ENCODE results near the gene SF3B2.
A peak's percentile ranks its signal among the peaks of the same experiment; 100 is the strongest.

Gene SF3B2

DNA sequence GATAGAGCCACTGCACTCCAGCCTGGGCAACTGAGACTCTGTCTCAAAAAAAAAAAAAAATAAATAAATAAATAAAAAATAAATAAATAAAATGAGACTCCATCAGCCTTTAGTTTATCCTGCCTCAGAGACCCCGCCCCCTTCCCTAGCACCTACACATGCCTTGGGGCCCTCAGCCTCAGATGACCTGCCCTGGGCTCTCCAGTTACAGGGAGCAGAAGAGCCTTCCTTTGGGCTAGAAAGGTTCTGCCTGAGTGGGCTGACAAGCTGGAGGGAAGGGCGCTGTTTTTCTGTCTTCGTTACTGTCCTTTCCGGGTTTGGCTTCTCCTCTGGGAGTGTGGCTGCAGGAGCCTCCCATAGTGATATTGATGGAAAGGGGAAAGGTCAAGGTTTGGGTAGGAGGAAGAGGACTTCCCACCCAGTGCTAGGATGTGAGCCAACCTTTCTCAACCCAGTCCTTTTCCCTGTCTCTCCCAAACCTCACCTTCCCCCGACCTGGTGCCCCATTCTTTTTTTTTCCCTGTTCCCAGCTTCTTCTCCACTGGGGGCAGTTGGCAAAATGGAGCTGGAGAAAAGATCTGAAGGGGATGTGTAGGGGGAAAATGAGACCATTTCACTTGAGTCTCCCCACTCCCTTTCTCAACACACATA, 1.5 kb upstream of the SF3B2 start:
- DNase-seq: no peak

DNA sequence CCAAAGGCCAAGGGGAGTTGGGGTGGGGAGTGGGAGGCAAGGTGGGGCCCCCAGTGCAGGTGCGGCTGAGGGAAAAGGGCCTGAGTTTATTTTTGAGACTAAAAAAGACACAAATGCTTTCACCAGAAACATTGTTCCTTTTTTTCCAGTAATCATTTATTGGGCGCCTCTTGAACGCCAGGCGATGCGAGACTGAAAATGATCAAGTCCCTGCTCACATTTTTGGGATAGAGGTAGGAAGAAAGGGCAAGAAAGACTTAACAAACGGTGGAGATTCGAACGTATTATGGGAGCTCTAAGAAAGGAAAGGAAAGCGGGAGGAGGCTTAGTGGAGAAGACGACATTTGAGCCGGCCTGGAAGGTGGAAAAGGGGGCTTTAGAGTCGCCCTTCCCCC, 796 bp upstream of the SF3B2 start:
- DNase-seq: no peak

DNA sequence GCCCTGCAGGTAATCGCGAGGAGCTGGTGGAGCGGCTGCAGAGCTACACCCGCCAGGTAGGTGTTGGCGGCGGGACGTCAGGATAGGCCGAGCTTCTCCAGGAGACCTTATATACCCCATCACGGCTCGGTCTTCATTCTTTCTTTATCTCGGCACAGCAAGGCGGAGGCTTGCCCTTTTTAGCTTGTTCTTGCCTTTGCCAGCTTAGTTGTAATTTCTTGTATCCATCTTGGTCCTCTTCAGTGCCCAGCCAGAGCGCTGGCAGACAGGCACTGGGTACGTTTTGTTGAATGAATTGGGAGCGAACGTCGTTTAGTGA, 459 bp downstream of the SF3B2 start:
- DNase-seq: no peak

DNA sequence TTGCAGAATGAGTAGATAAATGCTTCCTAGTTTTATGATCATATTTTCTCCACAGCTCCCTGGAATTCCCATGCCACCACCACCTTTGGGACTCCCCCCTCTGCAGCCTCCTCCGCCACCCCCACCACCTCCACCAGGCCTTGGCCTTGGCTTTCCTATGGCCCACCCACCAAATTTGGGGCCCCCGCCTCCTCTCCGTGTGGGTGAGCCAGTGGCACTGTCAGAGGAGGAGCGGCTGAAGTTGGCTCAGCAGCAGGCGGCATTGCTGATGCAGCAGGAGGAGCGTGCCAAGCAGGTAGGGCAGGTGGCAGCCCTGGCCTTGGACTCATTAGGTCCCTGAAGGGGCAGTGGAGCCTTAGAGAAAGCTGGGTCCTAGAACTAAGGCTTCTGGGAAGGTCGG, 2.9 kb downstream of the SF3B2 start:
- no peak for DNase-seq

DNA sequence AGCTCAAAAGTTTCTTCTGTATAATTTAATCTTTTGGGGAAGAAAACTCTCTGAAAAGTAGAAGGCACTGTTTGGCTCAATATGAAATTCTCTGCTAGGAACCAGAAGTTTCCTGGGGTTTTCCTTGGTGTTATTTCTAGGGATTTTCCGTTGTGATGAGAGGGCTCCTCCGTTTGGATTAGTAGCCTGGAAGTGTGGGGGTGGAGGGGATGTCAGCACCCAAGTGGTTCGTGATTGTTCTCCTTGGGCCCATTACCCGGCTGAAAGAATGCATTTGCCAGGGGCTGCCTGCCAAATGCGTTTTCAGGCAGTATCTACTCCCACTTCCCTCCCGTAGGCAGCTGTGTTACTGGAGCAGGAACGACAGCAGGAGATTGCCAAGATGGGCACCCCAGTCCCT, 4.3 kb downstream of the SF3B2 start:
- DNase-seq: no peak

DNA sequence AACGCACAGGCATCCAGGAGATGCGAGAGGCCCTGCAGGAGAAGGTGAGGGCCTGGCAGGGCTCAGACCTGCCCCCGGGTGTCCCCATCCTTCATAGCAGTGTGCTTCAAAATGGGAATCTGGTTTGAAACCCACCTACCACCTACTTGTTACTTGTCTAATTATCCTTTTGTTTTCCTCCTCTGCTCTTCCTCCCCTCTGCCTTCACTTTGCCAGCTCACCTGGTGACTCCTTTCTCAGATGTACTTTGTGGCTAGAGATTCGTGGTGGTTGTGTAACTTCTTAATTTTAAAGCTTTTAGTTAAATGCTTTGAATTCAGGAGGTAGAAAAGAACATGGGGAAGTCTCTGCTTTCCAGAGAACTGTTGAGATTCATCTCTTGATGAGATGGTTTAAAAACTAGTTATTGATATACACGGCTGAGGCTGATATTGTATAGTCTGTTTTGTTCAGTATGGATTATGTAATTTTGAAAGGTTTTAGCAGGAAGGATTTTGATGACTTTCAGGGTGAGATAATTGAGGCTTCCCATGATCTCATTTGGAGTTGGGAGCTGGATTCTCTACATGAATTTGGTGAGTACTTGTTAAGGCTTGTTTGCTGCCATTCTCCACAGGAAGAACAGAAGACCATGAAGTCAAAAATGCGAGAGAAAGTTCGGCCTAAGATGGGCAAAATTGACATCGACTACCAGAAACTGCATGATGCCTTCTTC, 8.0 kb downstream of the SF3B2 start:
- no peak for DNase-seq

DNA sequence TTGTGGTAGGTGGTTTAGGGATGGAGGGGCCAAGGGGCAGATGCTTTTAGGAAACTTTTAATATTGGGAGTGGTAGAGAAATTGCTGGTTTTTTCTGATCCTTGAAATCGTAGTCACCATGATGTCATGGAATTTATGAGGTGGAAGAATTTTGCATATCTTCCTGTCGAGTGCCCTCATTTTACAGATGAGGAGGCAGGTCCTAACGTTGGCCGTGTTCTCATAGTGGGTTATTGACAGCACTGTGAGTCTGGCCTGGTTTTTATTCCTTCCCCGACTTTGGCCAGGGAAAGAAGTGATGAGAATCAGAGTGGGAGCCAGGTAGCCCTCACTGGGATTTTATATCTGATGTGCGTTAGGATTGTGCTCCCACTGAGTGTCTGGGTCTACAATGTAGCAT, 9.1 kb downstream of the SF3B2 start:
- no peak for DNase-seq

DNA sequence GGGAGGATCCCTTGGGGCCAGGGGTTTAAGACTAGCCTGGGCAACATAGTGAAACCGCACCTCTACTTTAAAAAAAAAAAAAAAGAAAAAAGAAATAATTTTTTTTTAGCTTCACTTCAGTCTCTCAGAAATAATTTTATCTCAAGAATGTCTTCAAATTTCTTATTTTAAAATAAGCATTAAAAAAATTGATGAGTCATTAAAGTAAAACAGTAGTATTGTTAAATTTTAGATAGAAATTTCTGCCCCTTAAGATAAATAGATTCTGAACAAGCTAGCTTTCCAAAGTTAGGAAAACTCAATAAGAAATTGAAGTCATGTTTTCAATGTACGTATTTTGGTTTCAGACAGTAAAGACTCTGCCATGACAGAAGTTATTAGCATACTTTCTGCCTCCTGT, 10.2 kb downstream of the SF3B2 start:
- no peak for DNase-seq

DNA sequence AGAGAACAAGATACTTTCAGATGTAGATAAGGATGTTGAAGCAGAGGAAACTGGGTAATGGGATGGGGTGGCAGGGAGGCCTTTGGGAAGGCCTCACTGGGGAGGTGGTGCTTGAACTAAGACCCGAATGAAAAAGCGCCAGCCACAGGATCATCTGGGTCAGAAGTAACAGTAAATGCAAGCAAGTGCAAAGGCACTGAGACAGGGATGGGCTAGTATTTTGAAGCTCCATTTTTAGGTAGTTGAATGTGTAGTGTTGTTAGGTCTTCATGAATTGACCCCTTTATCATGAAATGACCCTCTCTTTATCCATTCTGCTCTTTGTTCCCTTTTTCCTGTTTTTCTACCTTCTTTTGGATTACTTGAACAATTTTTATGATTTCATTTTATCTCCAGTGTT, 11.7 kb downstream of the SF3B2 start:
- DNase-seq: no peak

DNA sequence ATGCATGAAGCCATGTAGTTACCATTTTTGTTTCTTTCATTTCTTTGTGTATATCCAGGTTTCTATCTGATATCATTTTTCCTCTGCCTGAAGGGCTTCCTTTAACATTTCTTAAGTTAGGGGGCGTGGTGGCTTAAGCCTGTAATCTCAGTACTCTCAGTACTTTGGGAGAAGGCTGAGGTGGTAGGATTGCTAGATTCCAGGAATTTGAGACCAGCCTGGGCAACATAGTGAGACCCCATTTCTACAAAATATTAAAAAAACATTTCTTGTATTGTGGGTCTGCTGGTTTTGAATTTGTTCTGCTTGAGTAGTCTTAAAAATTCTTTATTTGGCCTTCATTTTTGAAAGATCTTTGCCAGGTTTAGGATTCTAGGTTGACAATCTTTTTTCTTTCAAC, 12.4 kb downstream of the SF3B2 start:
- no peak for DNase-seq

DNA sequence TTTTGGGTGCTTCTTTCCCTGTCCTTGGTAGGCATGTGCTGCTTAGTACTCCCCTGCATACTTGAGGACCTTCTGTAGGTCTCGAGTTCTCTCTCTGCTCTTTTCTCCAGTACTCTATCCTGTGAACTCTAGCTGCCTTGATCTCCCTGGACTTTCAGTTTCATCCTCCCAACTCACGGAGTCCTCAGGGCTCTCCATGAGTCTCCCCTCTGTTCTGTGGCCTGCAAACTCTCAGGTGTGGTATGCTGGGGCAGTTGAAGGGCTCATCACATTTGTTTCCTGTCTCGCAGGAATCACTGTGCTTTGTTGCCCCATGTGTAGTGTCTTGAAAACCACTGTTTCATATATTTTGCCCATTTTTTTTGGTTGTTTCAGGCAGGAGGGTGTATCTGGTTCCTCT, 14.6 kb downstream of the SF3B2 start:
- DNase-seq: no peak

DNA sequence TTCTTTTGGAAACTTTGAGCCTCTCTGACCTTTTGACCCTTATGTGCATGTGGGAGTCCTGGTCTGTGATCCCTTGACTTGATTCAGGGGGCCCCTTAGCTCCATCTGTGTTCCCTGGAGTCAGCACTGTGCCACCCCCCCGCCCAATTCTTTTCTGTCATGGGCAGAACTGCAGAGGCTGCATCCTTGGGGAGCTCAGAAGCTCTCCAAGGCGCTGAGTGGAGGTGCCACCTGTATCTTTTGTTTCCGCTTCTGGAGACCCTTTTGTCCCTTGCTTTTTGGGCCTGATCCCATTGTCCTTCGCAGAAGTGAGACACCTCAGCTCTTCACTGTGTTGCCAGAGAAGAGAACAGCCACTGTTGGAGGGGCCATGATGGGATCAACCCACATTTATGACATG, 15.5 kb downstream of the SF3B2 start:
- DNase-seq: no peak

DNA sequence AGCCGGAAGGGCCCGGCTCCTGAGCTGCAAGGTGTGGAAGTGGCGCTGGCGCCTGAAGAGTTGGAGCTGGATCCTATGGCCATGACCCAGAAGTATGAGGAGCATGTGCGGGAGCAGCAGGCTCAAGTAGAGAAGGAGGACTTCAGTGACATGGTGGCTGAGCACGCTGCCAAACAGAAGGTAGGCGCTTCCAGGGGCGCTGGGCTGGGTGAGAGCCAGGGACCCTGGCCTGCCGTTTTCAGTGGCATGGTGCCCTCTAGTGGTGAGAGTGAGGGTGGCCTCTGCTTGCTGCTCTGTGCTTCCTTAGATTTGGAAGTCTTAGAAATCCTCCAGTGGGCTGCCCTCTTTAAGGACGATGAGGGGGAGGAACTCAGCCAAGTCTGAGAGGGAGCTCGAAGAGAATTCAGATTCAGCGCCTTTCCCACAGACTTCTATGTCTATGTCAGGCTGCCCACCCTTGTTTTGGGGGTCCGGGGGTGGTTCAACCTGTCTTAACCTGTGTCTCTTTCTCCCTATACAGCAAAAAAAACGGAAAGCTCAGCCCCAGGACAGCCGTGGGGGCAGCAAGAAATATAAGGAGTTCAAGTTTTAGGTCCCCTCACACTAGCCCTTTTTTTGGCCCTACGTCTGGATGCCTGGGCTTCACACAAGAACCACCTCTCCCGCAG, 16.1 kb downstream of the SF3B2 start:
- peak; percentile 71 for DNase-seq

DNA sequence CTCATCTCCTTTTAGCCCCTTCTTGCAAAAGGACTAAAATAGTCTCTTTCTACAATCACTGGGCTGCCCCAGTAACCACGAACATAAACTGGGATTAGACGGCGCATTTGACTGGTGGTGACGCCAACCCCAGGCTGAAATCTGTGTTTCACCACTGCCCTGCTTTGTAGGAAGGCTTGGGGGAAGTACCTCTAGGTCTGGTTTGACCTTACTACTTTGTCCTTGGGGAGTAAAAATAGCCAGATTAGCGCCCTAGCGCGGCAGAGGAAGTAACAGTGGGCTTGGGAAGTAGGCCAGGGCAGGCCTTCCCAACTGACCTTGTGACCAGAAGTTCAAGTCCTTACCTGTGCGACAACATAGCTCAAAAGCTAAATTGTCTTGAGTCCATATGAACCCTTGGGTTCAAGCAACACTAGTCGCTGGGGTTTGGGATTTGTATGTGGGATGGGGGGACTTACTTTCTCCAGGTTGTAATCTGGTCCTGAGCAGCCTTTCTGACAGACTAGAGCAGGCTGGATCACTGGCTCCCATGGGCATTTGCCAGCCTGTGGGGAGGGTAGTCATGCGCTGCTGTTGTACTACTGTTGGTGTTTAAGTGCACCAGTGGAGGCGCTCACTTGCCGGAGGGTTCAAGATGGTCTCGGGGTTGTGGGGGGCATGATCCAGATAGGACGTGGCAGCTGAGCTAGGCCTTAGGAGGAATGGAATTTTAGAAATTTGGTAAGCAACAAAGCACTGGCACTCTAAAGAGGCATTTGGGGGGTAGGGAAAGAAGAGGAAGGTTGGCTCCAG, 17.0 kb downstream of the SF3B2 start:
- no peak for DNase-seq

DNA sequence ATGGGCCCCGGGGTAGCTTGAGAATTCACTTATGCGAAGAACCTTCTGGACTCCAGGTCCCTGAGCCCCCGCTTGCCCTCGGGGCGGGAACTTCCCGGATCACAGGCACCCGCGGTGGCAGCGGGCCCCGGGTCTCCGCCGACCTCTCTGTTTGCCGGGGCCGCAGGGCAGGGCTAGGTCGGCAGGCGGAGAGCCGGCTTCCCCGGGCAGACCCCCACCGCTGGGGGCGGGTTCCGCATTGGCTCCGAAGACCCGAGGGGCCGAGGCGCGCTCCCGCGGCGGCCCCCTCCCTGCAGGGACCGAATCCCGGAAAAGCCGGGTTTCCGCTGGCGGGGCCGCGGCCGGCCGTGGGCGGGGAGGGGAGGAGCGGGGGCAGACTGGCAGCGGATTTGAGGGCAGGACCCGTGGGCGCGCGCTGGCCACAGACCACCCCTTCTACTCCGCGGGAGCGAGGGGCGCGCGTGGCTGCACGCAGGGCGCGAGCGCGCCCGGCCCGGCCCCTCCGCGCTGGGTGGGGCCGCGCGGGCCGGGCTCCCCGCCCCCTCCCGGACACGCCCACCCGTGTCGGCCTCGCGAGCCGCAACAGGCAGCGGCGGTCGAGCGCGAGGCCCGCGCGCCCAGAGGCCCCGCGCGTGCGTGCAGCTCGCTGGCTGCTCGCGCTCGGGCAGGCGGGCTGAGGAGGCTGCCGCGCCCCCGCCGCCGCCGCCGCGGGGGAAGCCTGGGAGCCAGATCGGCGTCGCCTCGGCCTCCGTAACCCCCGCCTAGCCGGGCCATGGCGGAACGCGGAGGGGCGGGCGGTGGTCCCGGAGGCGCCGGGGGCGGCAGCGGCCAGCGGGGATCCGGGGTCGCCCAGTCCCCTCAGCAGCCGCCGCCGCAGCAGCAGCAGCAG, 17.8 kb downstream of the SF3B2 start, which contains the start of gene PACS1:
PACS1 (plus strand) TSS at position 558 of the 889 bp plus-strand sequence; CDS start at position 773, 215 bp downstream.
- peak; percentile 68 for DNase-seq

DNA sequence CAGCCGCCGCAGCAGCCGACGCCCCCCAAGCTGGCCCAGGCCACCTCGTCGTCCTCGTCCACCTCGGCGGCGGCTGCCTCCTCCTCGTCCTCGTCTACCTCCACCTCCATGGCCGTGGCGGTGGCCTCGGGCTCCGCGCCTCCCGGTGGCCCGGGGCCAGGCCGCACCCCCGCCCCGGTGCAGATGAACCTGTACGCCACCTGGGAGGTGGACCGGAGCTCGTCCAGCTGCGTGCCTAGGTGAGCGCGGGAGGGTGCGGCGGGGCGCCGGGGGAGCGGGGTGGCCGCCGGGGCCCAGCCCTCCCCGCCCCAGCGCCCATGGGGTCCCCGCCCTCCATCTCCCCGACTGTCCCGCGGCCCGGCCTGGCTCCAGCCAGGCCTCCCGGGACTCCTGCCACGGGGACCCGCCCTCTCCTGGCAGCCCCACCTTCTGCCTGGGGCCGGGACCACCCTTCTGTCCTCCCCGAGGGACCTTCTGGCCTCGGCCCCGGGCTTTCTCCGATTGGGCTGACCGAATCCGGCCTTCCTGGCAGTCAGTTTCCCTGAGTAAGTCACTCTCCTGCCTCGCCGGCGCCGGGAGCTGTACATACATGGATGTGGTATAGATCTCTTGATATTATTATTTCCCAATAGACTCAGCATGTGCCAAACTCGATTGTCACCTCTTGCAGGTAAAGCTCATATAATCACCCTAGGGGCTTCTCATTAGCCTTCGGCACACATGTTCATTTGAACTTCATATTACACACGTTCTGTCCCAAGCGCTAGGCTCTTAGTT, 18.6 kb downstream of the SF3B2 start:
- no peak for DNase-seq

DNA sequence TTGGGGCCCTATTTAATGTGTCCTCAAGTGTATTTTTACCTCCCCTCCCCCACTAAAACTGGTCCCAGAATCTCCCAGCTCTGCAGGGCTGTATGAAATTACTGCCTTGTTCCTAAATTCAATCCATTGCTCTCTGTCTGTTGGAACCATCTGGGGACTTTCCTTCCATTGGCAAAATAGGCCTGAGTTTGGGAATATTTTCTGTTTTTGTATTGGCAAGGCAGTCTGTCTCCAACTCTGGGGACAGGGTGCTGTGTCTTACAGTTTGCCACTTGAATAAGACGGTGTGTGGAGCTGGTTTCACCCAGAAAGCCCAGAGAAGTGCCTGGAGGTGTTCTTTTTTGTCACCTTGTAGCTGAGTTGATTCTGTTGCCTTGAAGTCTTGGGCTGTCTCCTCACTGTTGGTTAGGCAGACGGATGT, 19.2 kb downstream of the SF3B2 start:
- no peak for DNase-seq

DNA sequence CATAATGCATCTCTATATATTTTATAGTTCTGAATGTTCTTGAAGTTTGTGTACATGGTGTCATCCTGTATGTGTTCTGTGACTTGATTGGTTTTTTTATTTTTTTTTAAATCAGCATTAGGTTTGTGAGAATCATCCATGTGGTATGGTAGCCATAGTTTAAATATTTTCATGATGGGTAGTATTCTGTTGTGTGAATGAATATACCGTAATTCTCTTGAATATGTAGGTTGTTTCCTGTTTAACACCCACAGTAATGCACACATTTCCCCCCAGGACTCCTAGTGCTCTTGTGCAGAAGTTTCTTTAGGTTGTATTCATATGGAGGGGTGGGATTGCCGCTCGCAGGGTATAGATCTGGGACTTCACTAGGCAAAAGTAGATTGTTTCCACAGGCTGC, 19.9 kb downstream of the SF3B2 start:
- DNase-seq: no peak

DNA sequence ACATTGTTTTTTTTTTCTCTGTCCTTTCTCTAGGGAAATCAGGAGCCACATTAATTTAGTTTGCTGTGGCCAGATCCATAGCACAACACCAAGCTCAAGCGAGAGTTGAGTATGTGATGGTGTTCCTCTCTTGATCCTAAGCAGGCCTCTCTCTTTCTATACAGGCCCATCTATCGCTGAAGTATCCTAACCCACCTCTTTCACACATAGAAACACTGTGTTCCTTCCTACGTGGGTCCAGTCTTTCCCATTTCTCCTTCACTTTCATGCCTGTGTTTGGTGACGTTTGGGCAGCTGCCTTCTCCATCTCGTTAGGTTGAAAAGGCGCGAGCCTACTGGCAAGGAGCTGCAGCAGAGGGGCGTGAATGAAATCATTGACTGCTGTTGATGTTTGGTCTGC, 20.4 kb downstream of the SF3B2 start:
- no peak for DNase-seq

DNA sequence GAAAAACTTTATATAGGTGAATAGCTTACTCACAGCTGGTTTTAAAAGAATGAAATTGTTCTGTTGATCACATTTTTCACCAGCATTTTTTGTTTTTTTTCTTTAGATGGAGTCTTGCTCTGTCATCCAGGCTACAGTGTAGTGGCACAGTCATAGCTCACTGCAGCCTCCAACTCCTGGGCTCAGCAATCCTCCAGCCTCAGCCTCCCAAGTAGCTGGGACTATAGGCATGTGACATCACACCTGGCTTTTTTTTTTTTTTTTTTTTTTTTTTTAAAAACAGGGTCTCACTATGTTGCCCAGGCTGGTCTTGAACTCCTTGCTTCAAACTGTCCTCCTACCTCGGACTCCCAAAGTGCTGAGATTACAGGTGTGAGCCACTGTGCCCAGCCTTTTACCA, 21.5 kb downstream of the SF3B2 start:
- no peak for DNase-seq

DNA sequence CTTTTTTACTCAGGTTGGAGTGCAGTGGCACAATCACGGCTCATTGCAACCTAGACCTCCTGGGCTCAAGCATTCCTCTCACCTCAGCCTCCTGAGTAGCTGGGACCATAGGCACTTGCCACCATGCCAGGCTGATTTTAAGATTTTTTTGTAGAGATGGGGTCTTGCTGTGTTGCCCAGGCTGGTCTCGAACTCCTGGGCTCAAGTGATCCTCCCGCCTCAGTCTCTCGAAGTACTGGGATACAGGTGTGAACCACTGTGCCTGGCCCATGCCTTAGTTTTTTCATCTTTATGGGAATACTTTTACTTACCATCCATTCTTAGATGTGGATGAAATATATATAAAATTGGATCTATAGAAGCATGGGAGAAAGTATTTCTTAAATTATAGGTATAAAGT, 23.1 kb downstream of the SF3B2 start:
- DNase-seq: no peak

DNA sequence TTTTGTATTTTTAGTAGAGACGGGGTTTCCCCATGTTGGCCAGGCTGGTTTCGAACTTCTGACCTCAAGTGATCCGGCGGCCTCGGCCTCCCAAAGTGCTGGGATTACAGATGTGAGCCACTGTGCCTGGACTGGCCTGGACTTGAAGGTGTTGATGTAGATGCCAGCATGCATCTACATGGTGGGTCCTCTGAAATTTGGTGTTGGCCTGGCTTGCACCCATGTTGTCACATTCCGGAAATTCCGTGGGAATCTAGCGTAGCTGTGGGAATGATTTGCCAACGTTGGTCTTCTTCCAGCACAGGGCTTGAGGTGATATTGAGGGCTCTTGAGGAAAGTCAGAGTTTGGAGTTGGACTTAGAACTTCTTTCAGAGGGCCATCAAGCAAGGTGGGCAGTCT, 24.4 kb downstream of the SF3B2 start:
- no peak for DNase-seq
